Right atrium auricular region (tissue), 2 donors: ENCODE data around the gene ASTN2. TPM values are rescaled to one million over a fixed set of nuclear protein-coding genes. Genes with fewer than 3 reads are reported as not detected.

Source experiments
- DNase-seq: peaks from one replicate; pipeline ENCODE4 v3.0.0-alpha.2; 2019; ENCODE audit warnings: low spot score
- H3K27ac ChIP-seq, 2 donors: fragments of 200-600 bp; sonication (generic); 1 replicate in 1 of 2; 2 replicates in 1 of 2; pipeline ENCODE4 v1.5.1; 2016 to 2019
- H3K27me3 ChIP-seq, 2 donors: fragments of 200-600 bp; sonication (generic); one replicate each; pipeline versions ENCODE4 v1.5.1 to v1.6.0; 2017 to 2019
- H3K36me3 ChIP-seq: fragments of 200-600 bp; sonication (generic); one replicate; pipeline ENCODE4 v1.5.1; 2016
- H3K4me1 ChIP-seq, 2 donors: fragments of 200-600 bp; sonication (generic); one replicate each; pipeline versions ENCODE4 v1.5.1 to v1.6.0; 2017 to 2019
- H3K4me3 ChIP-seq, 2 donors: fragments of 200-600 bp; sonication (generic); 1 replicate in 1 of 2; 2 replicates in 1 of 2; pipeline ENCODE4 v1.5.1; 2017 to 2019; ENCODE audit warnings: mild to moderate bottlenecking in 1 of 2, moderate library complexity in 1 of 2
- H3K9me3 ChIP-seq, 2 donors: fragments of 200-600 bp; sonication (generic); one replicate each; pipeline ENCODE4 v1.5.1; 2019
- total RNA-seq, 2 donors: library from RNA; depleted of rRNA; stranded (reverse); fragments of >200 nt; gene quantifications; one replicate each; pipeline ENCODE4 v1.1.0, GENCODE V29; 2016
- TF ChIP-seq, protein P1 (sequence below), 2 donors: fragments of 200-600 bp; sonication (generic); IDR thresholded peaks; one replicate each; pipeline ENCODE4 v1.5.1; 2019; ENCODE audit warnings: antibody characterized with exemption in 2 of 2

The ASTN2 gene
- total RNA-seq, 2 donors from 2014 or later = 11.1 to 32.2 TPM

DNA sequence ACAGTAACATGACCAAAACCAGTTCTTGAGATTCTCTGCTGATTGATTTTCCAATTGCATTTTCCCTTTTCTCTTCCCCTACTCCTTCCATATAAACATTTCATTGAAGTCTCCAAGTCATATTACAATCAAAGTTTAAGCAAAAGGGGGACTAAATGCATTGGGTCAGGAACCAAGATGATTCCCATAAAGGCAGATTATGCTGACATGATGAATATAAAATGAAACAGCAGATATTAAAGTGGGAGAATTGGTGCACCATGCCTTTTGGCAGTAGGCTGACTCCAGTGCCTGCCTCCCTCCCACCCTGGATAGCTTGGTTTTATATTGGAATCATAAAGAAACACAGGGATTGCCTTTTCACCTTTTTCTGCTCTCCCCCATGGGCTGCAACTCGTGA lies 118.4 kb downstream of the ASTN2 start:
- Histone ChIP-seq H3K27ac (no peak overlapping the region), H3K27me3 (no peaks in the 10 kb centered on the region), H3K4me3 (no peak overlapping the region), H3K4me1 (no peaks in the 10 kb centered on the region), H3K9me3 (no peaks in the 10 kb centered on the region), H3K36me3 (no peaks in the 10 kb centered on the region)
- DNase-seq = no peak
- TF ChIP-seq, protein P1, sequence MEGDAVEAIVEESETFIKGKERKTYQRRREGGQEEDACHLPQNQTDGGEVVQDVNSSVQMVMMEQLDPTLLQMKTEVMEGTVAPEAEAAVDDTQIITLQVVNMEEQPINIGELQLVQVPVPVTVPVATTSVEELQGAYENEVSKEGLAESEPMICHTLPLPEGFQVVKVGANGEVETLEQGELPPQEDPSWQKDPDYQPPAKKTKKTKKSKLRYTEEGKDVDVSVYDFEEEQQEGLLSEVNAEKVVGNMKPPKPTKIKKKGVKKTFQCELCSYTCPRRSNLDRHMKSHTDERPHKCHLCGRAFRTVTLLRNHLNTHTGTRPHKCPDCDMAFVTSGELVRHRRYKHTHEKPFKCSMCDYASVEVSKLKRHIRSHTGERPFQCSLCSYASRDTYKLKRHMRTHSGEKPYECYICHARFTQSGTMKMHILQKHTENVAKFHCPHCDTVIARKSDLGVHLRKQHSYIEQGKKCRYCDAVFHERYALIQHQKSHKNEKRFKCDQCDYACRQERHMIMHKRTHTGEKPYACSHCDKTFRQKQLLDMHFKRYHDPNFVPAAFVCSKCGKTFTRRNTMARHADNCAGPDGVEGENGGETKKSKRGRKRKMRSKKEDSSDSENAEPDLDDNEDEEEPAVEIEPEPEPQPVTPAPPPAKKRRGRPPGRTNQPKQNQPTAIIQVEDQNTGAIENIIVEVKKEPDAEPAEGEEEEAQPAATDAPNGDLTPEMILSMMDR (IDR thresholded peaks at IDR 0.05) = no peak

DNA sequence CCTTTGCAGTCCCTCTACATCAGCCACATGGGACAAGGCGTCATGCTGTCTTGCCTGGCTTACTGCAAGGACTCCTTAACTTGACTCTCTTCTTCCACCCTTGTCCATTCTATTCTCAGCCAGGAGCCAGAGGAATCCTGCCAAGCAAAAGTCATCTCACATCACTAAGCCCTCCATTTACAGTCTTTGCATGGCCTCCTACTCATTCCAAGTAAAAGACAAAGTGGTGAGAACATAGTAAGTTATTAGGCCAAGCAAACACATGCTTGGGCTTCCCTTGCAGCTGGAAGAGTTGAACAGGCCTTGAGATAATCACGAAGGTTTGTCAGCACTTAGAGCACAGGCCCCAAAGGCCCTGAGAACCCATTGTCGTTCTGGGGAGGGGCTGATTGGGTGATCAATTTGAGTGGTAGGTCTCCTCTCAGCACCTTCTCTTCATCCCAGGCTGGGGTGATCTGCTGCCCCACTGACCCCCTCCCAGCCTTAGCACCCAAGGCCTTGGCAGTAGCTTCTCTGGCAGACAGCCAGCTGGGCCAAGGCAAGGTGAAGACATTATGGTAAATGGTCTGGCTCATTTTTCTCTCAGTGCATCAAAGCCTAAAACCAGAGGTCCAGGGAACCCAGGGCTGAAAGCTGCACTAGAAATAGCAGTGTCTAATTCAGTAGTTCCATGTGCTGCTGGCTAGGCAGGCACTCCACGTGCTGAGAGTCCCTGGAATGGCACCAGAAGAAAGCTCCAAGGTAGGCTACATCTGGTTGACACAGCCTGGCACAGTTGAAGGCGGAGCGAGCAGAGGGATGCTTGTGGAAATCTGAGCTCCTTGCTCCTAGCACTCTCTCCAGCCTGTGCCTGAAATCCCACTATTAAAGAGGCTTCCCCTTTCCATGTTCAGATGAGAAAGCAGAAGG lies 121.4 kb downstream of the ASTN2 start:
- H3K36me3 ChIP-seq = no peaks in the 10 kb centered on the region
- H3K9me3 ChIP-seq = no peaks in the 10 kb centered on the region
- TF ChIP-seq, protein P1 (IDR thresholded peaks at IDR 0.05) = no peak
- no peak for DNase-seq
- H3K27me3 ChIP-seq = no peaks in the 10 kb centered on the region
- no peak overlapping the region for H3K27ac ChIP-seq
- no peaks in the 10 kb centered on the region for H3K4me1 ChIP-seq
- H3K4me3 ChIP-seq = no peak overlapping the region

- Histone ChIP-seq H3K27ac (no peak overlapping the region), H3K4me3 (no peak overlapping the region), H3K36me3 (no peaks in the 10 kb centered on the region), H3K9me3 (no peaks in the 10 kb centered on the region), H3K4me1 (no peaks in the 10 kb centered on the region), H3K27me3 (no peaks in the 10 kb centered on the region)
- DNase-seq = no peak
- TF ChIP-seq, protein P1 (IDR thresholded peaks at IDR 0.05) = no peak
Observed at GRCh38 chr9:117290856-117291622, 123.8 kb downstream of the ASTN2 start.

DNA sequence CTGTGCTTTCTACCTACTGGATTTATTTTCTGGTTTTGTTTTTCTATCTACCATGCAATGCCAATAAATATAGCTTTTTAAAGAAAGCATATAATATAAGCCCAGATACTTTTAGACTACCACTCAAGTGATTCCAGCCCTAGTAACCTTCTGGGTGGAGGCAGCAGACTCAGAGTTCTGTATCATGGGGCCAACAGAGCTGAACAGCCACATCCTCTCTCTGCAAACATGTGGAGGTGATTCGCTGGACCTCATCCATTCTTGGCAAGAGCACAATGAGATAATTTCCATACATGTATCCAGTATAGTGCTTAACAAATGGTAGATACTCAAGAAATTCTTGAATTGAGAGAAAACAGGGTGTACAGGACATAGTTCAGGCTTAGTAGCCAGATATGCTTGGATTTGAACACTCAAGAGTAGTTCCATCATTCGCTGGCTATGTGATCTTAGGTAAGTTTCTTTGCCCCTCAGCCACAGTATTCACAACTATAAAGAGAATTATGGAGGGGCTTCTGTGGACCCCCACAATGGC lies 124.5 kb downstream of the ASTN2 start:
- H3K4me3 ChIP-seq = no peak overlapping the region
- no peaks in the 10 kb centered on the region for H3K9me3 ChIP-seq
- H3K27ac ChIP-seq = no peak overlapping the region
- TF ChIP-seq, protein P1 (IDR thresholded peaks at IDR 0.05) = no peak
- H3K4me1 ChIP-seq = no peaks in the 10 kb centered on the region
- no peaks in the 10 kb centered on the region for H3K36me3 ChIP-seq
- H3K27me3 ChIP-seq = no peaks in the 10 kb centered on the region
- DNase-seq = no peak

- no peaks in the 10 kb centered on the region for H3K27me3 ChIP-seq
- no peak overlapping the region for H3K27ac ChIP-seq
- no peaks in the 10 kb centered on the region for H3K9me3 ChIP-seq
- TF ChIP-seq, protein P1 (IDR thresholded peaks at IDR 0.05) = no peak
- no peak for DNase-seq
- H3K36me3 ChIP-seq = no peaks in the 10 kb centered on the region
- H3K4me3 ChIP-seq = no peak overlapping the region
- H3K4me1 ChIP-seq = no peaks in the 10 kb centered on the region
Observed at GRCh38 chr9:117286245-117286644, 128.6 kb downstream of the ASTN2 start.
